ENCODE data around the gene UBE2G1. TPM values are rescaled to one million over a fixed set of nuclear protein-coding genes. Genes with fewer than 3 reads are reported as not detected.
A peak's percentile ranks its signal among the peaks of the same experiment; 100 is the strongest.

UBE2G1 gene
- total and polyA plus RNA-seq, 9 donors = 54.4 to 73.9 (median 64.8) TPM

GRCh38 chr17:4272972-4273368, 93.5 kb downstream of the UBE2G1 start:
- no peak overlapping the region for H3K4me3 ChIP-seq (ENCODE audit: low read length)
- no peaks in the 10 kb centered on the region for H3K9me3 ChIP-seq (replicated peaks; ENCODE audit: control insufficient read depth, low read depth, low read length)
- peaks cover 27% of the 10 kb centered on the region for H3K36me3 ChIP-seq (ENCODE audit: control insufficient read depth, insufficient read depth, low read length)
- H3K27me3 ChIP-seq (ENCODE audit: control insufficient read depth, insufficient read depth, low read length) = no peaks in the 10 kb centered on the region
- no peak overlapping the region for H3K27ac ChIP-seq (ENCODE audit: low read length)
- no peak for DNase-seq
- 90% methylated on average over 3 of the region's 4 CpGs for WGBS (ENCODE audit: insufficient coverage)
- no peaks in the 10 kb centered on the region for H3K4me1 ChIP-seq (ENCODE audit: control insufficient read depth, insufficient read depth, low read length)

DNA sequence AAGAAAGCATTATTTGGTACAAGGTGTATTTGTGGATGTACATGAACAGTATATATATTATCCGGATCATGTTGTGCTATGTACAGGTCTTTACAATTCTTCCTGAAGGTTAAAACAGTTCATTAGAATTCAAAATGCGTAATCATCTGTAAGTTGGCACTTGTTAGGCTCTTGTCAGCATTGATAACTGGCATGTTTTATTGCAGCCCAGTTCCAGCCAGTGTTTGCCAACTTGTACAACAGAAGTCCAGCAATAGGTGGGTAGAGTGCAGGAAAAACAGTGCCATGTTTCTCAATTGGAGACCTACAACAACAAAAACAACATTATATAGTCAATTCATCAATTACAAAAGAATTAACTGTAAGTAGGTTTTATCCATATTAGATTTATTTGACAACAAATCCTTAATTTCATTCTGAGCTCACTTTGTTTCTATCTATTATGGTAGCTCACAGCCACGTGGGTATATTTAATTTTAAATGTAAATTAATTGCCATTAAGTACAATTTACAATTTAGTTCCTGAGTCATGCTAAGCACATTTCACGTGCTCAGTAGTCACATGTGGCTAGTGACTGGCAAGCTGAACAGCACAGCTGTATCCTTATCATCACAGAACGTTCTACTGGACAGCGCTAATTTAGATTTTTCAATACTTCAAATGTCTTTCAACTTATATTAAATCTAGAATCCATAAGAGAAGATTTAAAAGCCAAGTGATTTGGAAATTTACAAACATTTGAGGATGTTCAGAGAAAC, 94.1 kb downstream of the UBE2G1 start:
- Histone ChIP-seq H3K9me3 (replicated peaks; ENCODE audit: control insufficient read depth, low read depth, low read length) (no peaks in the 10 kb centered on the region), H3K4me1 (ENCODE audit: control insufficient read depth, insufficient read depth, low read length) (no peaks in the 10 kb centered on the region), H3K4me3 (ENCODE audit: low read length) (no peak overlapping the region), H3K27me3 (ENCODE audit: control insufficient read depth, insufficient read depth, low read length) (no peaks in the 10 kb centered on the region), H3K27ac (ENCODE audit: low read length) (no peak overlapping the region), H3K36me3 (ENCODE audit: control insufficient read depth, insufficient read depth, low read length) (peaks cover 31% of the 10 kb centered on the region)
- no peak for DNase-seq
- no CpG with 5 or more reads among the region's 6 CpGs for WGBS (ENCODE audit: insufficient coverage)

DNA sequence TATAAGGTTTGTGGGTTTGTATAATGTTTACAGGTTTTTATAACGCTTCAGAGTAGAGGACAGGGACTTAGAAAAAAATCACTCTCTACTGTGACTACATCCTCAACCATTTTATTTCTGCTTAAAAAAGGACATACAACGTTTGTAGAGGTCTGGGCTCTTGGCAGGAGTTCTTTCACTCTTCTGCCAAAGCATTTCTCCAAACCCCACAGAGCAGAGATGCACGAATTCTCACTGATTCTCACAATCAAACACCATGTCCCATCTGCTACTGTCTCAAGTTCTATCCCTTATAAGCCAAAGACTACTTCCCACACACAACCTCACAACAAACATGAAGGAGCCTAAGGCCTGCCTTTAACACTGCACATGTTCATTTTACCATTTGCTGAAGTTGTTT, 95.7 kb downstream of the UBE2G1 start:
- WGBS (ENCODE audit: insufficient coverage) = 35% methylated on average over 2 of the region's 3 CpGs
- Histone ChIP-seq H3K27me3 (ENCODE audit: control insufficient read depth, insufficient read depth, low read length) (no peaks in the 10 kb centered on the region), H3K4me1 (ENCODE audit: control insufficient read depth, insufficient read depth, low read length) (no peaks in the 10 kb centered on the region), H3K9me3 (replicated peaks; ENCODE audit: control insufficient read depth, low read depth, low read length) (no peaks in the 10 kb centered on the region), H3K27ac (ENCODE audit: low read length) (no peak overlapping the region), H3K4me3 (ENCODE audit: low read length) (no peak overlapping the region), H3K36me3 (ENCODE audit: control insufficient read depth, insufficient read depth, low read length) (peaks cover 23% of the 10 kb centered on the region)
- DNase-seq = peak; percentile 70

GRCh38 chr17:4269915-4270314, 96.6 kb downstream of the UBE2G1 start:
- H3K27me3 ChIP-seq (ENCODE audit: control insufficient read depth, insufficient read depth, low read length) = no peaks in the 10 kb centered on the region
- no peak overlapping the region for H3K27ac ChIP-seq (ENCODE audit: low read length)
- no peak for DNase-seq
- no peaks in the 10 kb centered on the region for H3K9me3 ChIP-seq (replicated peaks; ENCODE audit: control insufficient read depth, low read depth, low read length)
- peaks cover 23% of the 10 kb centered on the region for H3K36me3 ChIP-seq (ENCODE audit: control insufficient read depth, insufficient read depth, low read length)
- H3K4me3 ChIP-seq (ENCODE audit: low read length) = no peak overlapping the region
- H3K4me1 ChIP-seq (ENCODE audit: control insufficient read depth, insufficient read depth, low read length) = no peaks in the 10 kb centered on the region
- WGBS (ENCODE audit: insufficient coverage) = no CpG with 5 or more reads among the region's 4 CpGs

DNA sequence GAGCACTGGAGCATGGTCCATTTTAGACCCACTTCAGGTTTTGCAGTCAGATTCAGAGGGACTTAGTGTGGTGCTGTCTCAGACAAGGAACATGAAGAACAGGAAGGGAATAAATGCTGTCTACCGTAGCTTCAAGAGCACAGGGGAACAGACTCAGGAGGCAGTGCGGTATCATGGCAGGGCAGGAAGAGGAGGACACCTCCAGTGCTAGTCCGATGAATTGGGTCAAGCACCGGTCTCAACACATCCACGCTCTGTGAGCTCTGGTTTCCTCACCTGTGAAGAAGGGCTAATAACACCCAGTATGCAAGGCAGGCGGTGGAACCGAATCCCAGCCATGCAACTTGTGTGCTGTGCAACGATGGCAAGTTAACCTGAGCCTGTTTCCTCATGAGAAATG, 99.1 kb downstream of the UBE2G1 start:
- no peaks in the 10 kb centered on the region for H3K9me3 ChIP-seq (replicated peaks; ENCODE audit: control insufficient read depth, low read depth, low read length)
- no peak overlapping the region for H3K4me3 ChIP-seq (ENCODE audit: low read length)
- peaks cover 21% of the 10 kb centered on the region for H3K36me3 ChIP-seq (ENCODE audit: control insufficient read depth, insufficient read depth, low read length)
- DNase-seq = no peak
- 95% methylated on average over 8 of the region's 8 CpGs for WGBS (ENCODE audit: insufficient coverage)
- H3K4me1 ChIP-seq (ENCODE audit: control insufficient read depth, insufficient read depth, low read length) = peaks cover 14% of the 10 kb centered on the region
- H3K27ac ChIP-seq (ENCODE audit: low read length) = no peak overlapping the region
- H3K27me3 ChIP-seq (ENCODE audit: control insufficient read depth, insufficient read depth, low read length) = no peaks in the 10 kb centered on the region

DNA sequence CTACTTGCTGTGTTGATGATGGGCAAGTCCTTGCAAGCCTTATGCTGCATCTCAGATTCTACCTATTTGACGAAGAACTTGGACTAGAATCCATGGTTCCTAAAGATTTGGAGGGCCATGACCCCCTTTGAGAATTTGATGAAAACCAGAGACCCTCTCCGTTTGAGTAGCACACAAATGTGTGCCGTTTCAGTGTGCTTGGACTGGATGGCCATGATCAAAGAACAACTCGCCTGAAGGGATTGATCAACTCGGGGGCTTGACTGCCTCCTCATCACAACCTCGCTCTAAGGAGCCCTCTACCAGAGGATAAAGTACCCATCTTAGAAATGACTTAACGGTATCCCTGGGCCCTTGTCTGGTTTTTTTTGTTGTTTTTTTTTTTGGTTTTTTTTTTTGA, 99.9 kb downstream of the UBE2G1 start:
- DNase-seq = no peak
- Histone ChIP-seq H3K27me3 (ENCODE audit: control insufficient read depth, insufficient read depth, low read length) (no peaks in the 10 kb centered on the region), H3K9me3 (replicated peaks; ENCODE audit: control insufficient read depth, low read depth, low read length) (no peaks in the 10 kb centered on the region), H3K36me3 (ENCODE audit: control insufficient read depth, insufficient read depth, low read length) (peaks cover 21% of the 10 kb centered on the region), H3K27ac (ENCODE audit: low read length) (no peak overlapping the region), H3K4me3 (ENCODE audit: low read length) (no peak overlapping the region), H3K4me1 (ENCODE audit: control insufficient read depth, insufficient read depth, low read length) (peaks cover 18% of the 10 kb centered on the region)
- WGBS (ENCODE audit: insufficient coverage) = 44% methylated on average over 2 of the region's 7 CpGs

- peaks cover 28% of the 10 kb centered on the region for H3K36me3 ChIP-seq (ENCODE audit: control insufficient read depth, insufficient read depth, low read length)
- no peaks in the 10 kb centered on the region for H3K27me3 ChIP-seq (ENCODE audit: control insufficient read depth, insufficient read depth, low read length)
- WGBS (ENCODE audit: insufficient coverage) = 1% methylated on average over 77 of the region's 85 CpGs
- peak within 1 kb of the TSS; percentile 91 for H3K4me3 ChIP-seq (ENCODE audit: low read length)
- H3K27ac ChIP-seq (ENCODE audit: low read length) = peak within 1 kb of the TSS; percentile 91
- H3K4me1 ChIP-seq (ENCODE audit: control insufficient read depth, insufficient read depth, low read length) = peaks cover 18% of the 10 kb centered on the region
- DNase-seq = peak; percentile 98
- H3K9me3 ChIP-seq (replicated peaks; ENCODE audit: control insufficient read depth, low read depth, low read length) = peaks cover 11% of the 10 kb centered on the region
These were observed 102.9 kb downstream of the UBE2G1 start, which contains the start of gene ANKFY1 for GRCh38 chr17:4263282-4264215. Gene ANKFY1 (minus strand): TSS chr17:4263979. CDS start chr17:4263941, 38 bp downstream.

DNA sequence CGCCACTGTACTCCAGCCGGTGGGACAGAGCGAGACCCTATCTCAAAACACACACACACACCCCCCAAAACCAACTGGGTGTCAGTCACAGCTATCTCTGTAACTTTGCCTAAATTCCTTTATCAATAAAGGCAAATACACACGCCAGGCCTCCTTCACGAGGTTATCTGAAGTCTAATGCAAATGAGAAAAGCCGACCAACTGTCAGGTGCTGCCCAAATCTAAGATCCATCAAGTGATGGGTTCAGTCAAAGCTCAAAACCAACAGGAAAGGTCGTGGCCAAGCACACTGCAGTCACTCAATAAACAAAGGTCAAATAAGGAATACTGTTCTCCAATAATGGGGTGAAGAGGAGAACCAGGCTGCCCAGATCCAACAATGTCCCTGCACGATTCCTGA, 103.8 kb downstream of the UBE2G1 start:
- Histone ChIP-seq H3K36me3 (ENCODE audit: control insufficient read depth, insufficient read depth, low read length) (peaks cover 25% of the 10 kb centered on the region), H3K9me3 (replicated peaks; ENCODE audit: control insufficient read depth, low read depth, low read length) (peaks cover 13% of the 10 kb centered on the region), H3K27me3 (ENCODE audit: control insufficient read depth, insufficient read depth, low read length) (no peaks in the 10 kb centered on the region), H3K4me3 (ENCODE audit: low read length) (peak overlapping the region; percentile 91), H3K27ac (ENCODE audit: low read length) (peak overlapping the region; percentile 91), H3K4me1 (ENCODE audit: control insufficient read depth, insufficient read depth, low read length) (peaks cover 18% of the 10 kb centered on the region)
- 74% methylated on average over 4 of the region's 8 CpGs for WGBS (ENCODE audit: insufficient coverage)
- no peak for DNase-seq

GRCh38 chr17:4261452-4261851, 105.0 kb downstream of the UBE2G1 start:
- Histone ChIP-seq H3K27ac (ENCODE audit: low read length) (no peak overlapping the region), H3K27me3 (ENCODE audit: control insufficient read depth, insufficient read depth, low read length) (no peaks in the 10 kb centered on the region), H3K4me3 (ENCODE audit: low read length) (no peak overlapping the region), H3K9me3 (replicated peaks; ENCODE audit: control insufficient read depth, low read depth, low read length) (peaks cover 13% of the 10 kb centered on the region), H3K4me1 (ENCODE audit: control insufficient read depth, insufficient read depth, low read length) (peaks cover 18% of the 10 kb centered on the region), H3K36me3 (ENCODE audit: control insufficient read depth, insufficient read depth, low read length) (peaks cover 19% of the 10 kb centered on the region)
- 89% methylated on average over 7 of the region's 8 CpGs for WGBS (ENCODE audit: insufficient coverage)
- no peak for DNase-seq

GRCh38 chr17:4258867-4259266, 107.6 kb downstream of the UBE2G1 start:
- H3K4me1 ChIP-seq (ENCODE audit: control insufficient read depth, insufficient read depth, low read length) = peaks cover 12% of the 10 kb centered on the region
- H3K27me3 ChIP-seq (ENCODE audit: control insufficient read depth, insufficient read depth, low read length) = no peaks in the 10 kb centered on the region
- DNase-seq = no peak
- WGBS (ENCODE audit: insufficient coverage) = 100% methylated on average over 3 of the region's 3 CpGs
- no peak overlapping the region for H3K27ac ChIP-seq (ENCODE audit: low read length)
- peaks cover 19% of the 10 kb centered on the region for H3K36me3 ChIP-seq (ENCODE audit: control insufficient read depth, insufficient read depth, low read length)
- H3K9me3 ChIP-seq (replicated peaks; ENCODE audit: control insufficient read depth, low read depth, low read length) = peaks cover 13% of the 10 kb centered on the region
- no peak overlapping the region for H3K4me3 ChIP-seq (ENCODE audit: low read length)
